HepG2 (cell line): Measurements from ENCODE around the gene AMZ1. TPM values are rescaled to one million over a fixed set of nuclear protein-coding genes. Genes with fewer than 3 reads are reported as not detected.

ENCODE experiments used
- ATAC-seq: fragments of 200-7000 bp; cut with Tn5 transposase; 3 replicates; pipeline ENCODE4 v1.9.1; 2020; ENCODE audit warnings: mild to moderate bottlenecking, moderate library complexity
- BruUV-seq: library from RNA; stranded (reverse); fragments of 400-500 nt; replicated peaks from 2 replicates; lab custom pipeline; 2021; lab: Mats Ljungman, UMichigan
- CTCF ChIA-PET: fragments of 300-600 bp; formaldehyde crosslinking; extraction: SDS; loops from one replicate; lab custom pipeline; 2021; ENCODE audit warnings: low total read pairs, inconsistent platforms, low intra/inter-chr PET ratio; lab: Yijun Ruan, JAX
- POLR2A ChIA-PET: fragments of 350-600 bp; sonication (Branson Sonifier 250); formaldehyde crosslinking; loops from one replicate; lab custom pipeline; 2020; ENCODE audit warnings: antibody characterized with exemption, inconsistent platforms; lab: Yijun Ruan, JAX
- DNase-seq: peaks from one replicate; pipeline ENCODE4 v3.0.0-alpha.2; 2015; ENCODE audit warnings: low spot score
- FAIRE-seq: peaks from 3 replicates; lab custom pipeline; 2011; peaks lifted over from hg19 to GRCh38; lab: Jason Lieb, UNC
- H2AFZ ChIP-seq: one replicate; pipeline ENCODE4 v1.6.1; 2011; ENCODE audit warnings: low read length, inconsistent platforms
- H3K27ac ChIP-seq: fragments of 300-600 bp; 3 replicates; pipeline ENCODE4 v1.8.0; 2011; ENCODE audit warnings: mixed run types, mild to moderate bottlenecking, mixed read lengths, low read length, inconsistent platforms; ENCODE audit not compliant: insufficient read depth; ENCODE audit errors: extremely low read length
- H3K27me3 ChIP-seq, 2 experiments: fragments of 200-600 bp in 1 of 2; 2 replicates in 1 of 2; 3 replicates in 1 of 2; pipeline versions ENCODE4 v1.6.0 to v1.8.0; 2011; ENCODE audit warnings: low read length in 2 of 2, mild to moderate bottlenecking in 2 of 2, moderate library complexity in 2 of 2, inconsistent platforms in 1 of 2; ENCODE audit not compliant: insufficient read depth in 2 of 2, control insufficient read depth in 1 of 2
- H3K36me3 ChIP-seq, 2 experiments: fragments of 200-600 bp in 1 of 2; replicated peaks in 1 of 2; 2 replicates in 1 of 2; 3 replicates in 1 of 2; pipeline versions ENCODE4 v1.5.1 to v1.8.0; 2011; ENCODE audit warnings: low read length in 2 of 2, inconsistent platforms in 1 of 2; ENCODE audit not compliant: insufficient read depth in 2 of 2, control insufficient read depth in 1 of 2
- H3K4me1 ChIP-seq: 2 replicates; pipeline ENCODE4 v1.5.1; 2012; ENCODE audit warnings: low read length, inconsistent platforms; ENCODE audit not compliant: insufficient read depth
- H3K4me2 ChIP-seq: 2 replicates; pipeline ENCODE4 v1.6.0; 2011; ENCODE audit warnings: low read depth, low read length, inconsistent platforms
- H3K4me3 ChIP-seq, 3 experiments: fragments of 200-600 bp in 1 of 3; sonication (generic), shearing (Covaris generic) in 1 of 3; replicated peaks in 1 of 3; 2 replicates each; pipeline ENCODE4 v1.5.1; 2011 to 2016; ENCODE audit warnings: low read length in 3 of 3, inconsistent platforms in 2 of 3, low read depth in 2 of 3, mild to moderate bottlenecking in 2 of 3, control low read depth in 1 of 3, mixed read lengths in 1 of 3; ENCODE audit not compliant: insufficient read depth in 1 of 3
- H3K79me2 ChIP-seq: one replicate; pipeline ENCODE4 v1.6.1; 2011; ENCODE audit warnings: low read length, inconsistent platforms; ENCODE audit not compliant: insufficient read depth
- H3K9ac ChIP-seq: 2 replicates; pipeline ENCODE4 v1.6.0; 2011; ENCODE audit warnings: mild to moderate bottlenecking, low read depth, low read length, inconsistent platforms; ENCODE audit not compliant: insufficient read depth
- H3K9me3 ChIP-seq: 2 replicates; pipeline ENCODE4 v1.5.1; 2012; ENCODE audit warnings: mild to moderate bottlenecking, low read length
- H4K20me1 ChIP-seq: 2 replicates; pipeline ENCODE4 v1.6.0; 2011; ENCODE audit warnings: inconsistent platforms, mild to moderate bottlenecking, low read length, moderate library complexity; ENCODE audit not compliant: insufficient read depth
- BORCS8-MEF2B ChIP-seq: sonication (generic); formaldehyde crosslinking; IDR thresholded peaks from 2 replicates; pipeline ENCODE4 v1.8.0; 2022; ENCODE audit warnings: mild to moderate bottlenecking, missing genetic modification reagents
- JUND ChIP-seq: sonication (generic); formaldehyde crosslinking; IDR thresholded peaks from 2 replicates; pipeline ENCODE4 v1.8.0; 2022; ENCODE audit warnings: mild to moderate bottlenecking, missing genetic modification reagents
- KDM4B ChIP-seq: sonication (generic); formaldehyde crosslinking; IDR thresholded peaks from 2 replicates; pipeline ENCODE4 v1.4.0; 2020; ENCODE audit warnings: missing genetic modification reagents
- RELA ChIP-seq: sonication (generic); formaldehyde crosslinking; IDR thresholded peaks from 2 replicates; pipeline ENCODE4 v1.4.0; 2020; ENCODE audit warnings: missing genetic modification reagents
- SMC3 ChIP-seq: IDR thresholded peaks from 2 replicates; pipeline ENCODE4 v1.6.1; 2011; ENCODE audit warnings: low read length, improper control_type of control experiment
- XRCC5 ChIP-seq: fragments of 200-400 bp; formaldehyde crosslinking; optimal IDR thresholded peaks from 2 replicates; pipeline ENCODE3; 2017; ENCODE audit warnings: mild to moderate bottlenecking, low read length
- ZNF17 ChIP-seq: sonication (generic); formaldehyde crosslinking; IDR thresholded peaks from 2 replicates; pipeline ENCODE4 v1.5.0; 2020; ENCODE audit warnings: mild to moderate bottlenecking, missing genetic modification reagents
- ZNF317 ChIP-seq: sonication (generic); formaldehyde crosslinking; IDR thresholded peaks from 2 replicates; pipeline ENCODE4 v1.5.0; 2020; ENCODE audit warnings: mild to moderate bottlenecking, missing genetic modification reagents
- ZNF839 ChIP-seq: sonication (generic); formaldehyde crosslinking; IDR thresholded peaks from 2 replicates; pipeline ENCODE4 v1.4.0; 2020; ENCODE audit warnings: missing genetic modification reagents, mild to moderate bottlenecking, borderline replicate concordance
- WGBS: methylation state at CpG from one replicate; pipeline ENCODE4 v1.1.6; 2017; ENCODE audit warnings: low lambda C conversion rate; 5-methylcytosine and 5-hydroxymethylcytosine counted together
- in situ Hi-C: cut with HindIII; loops from 2 replicates; pipeline ENCODE4 v1.10.0; 2017; ENCODE audit warnings: low pct_unique_long_range_greater_than_20kb; ENCODE audit not compliant: extremely low pct_ligation_motif_present
- intact Hi-C: fragments of 100-400 bp; cut with micrococcal nuclease; formaldehyde crosslinking; loops from one replicate; pipeline ENCODE4 v1.10.0; 2022; ENCODE audit not compliant: unreplicated experiment
- polyA plus RNA-seq, 8 experiments: library from polyadenylated mRNA; depleted of rRNA in 3 of 8; stranded (reverse) in 7 of 8; unstranded in 1 of 8; fragments of >200 nt; fragmentation: Illumina TruSeq in 4 of 8; extraction: Trizol in 4 of 8; gene quantifications; 2 replicates each; pipeline versions ENCODE4 v1.2.1 to v1.2.3, GENCODE V29; 2011 to 2016; ENCODE audit warnings: low read depth in 4 of 8, missing spikeins in 1 of 8, mixed read lengths in 1 of 8; ENCODE audit not compliant: insufficient read depth in 1 of 8
- total RNA-seq, 5 experiments: library from RNA; depleted of rRNA; stranded (reverse); fragments of >200 nt; fragmentation: Illumina TruSeq; extraction: Trizol; gene quantifications; 2 replicates each; pipeline ENCODE4 v1.2.3, GENCODE V29; 2016; ENCODE audit warnings: low read depth in 1 of 5
- TF ChIP-seq, protein P1 (sequence below): sonication (generic); formaldehyde crosslinking; IDR thresholded peaks from 2 replicates; pipeline ENCODE4 v1.5.1; 2020; ENCODE audit warnings: missing genetic modification reagents, mild to moderate bottlenecking, borderline replicate concordance
- TF ChIP-seq, protein P2 (sequence below): sonication (generic); formaldehyde crosslinking; IDR thresholded peaks from 2 replicates; pipeline ENCODE4; 2020; ENCODE audit warnings: missing genetic modification reagents, mild to moderate bottlenecking, borderline replicate concordance
- TF ChIP-seq, protein P3 (sequence below): sonication (generic); formaldehyde crosslinking; IDR thresholded peaks from 2 replicates; pipeline ENCODE4 v1.5.0; 2020; ENCODE audit warnings: missing genetic modification reagents
- TF ChIP-seq, protein P4 (sequence below): sonication (generic); formaldehyde crosslinking; IDR thresholded peaks from 2 replicates; pipeline ENCODE4 v1.8.1; 2023; ENCODE audit warnings: mild to moderate bottlenecking, missing genetic modification reagents

The AMZ1 gene
- total and polyA plus RNA-seq, 2 of the 13 experiments (the other 11 are each of a cell fraction or from before 2014, with no cell fraction given), result 0.03 TPM; not detected in 1

DNA sequence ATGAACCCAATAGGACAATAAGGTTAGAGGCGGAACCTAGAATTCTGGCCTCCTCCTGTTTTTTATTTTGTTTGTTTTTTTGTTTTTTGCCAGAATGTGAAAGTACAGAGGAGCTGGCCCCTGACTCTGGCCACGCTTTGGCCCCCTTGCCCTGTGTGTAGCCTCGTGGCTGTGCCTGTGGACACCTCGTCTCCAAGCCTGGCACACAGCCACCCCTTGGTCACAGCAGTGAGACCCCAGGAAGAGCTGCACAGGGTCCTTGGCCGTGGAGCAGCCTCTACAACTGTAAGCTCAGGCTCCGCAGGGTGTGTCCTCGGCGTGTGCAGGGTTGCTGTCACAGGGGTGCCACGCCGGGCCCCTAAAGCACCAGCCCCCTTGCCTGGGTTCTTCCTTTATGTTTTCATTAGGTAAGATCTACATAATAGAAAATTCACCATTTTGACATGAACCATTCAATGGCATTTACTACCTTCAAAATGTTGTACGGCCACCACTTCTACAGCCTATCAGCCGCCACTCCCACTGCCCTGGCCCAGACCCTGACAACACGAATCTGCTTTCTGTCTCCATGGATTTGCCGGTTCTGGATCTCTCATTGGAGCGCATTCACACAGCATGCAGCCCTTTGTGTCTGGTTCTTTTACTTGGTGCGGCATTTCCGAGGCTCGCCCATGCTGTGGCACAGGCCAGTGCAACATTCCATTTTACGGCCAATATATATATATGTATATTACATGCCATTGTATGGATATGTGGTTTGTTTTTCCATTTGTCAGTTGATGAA lies 51.0 kb downstream of the AMZ1 start:
- no peak overlapping the region for H3K27ac ChIP-seq
- no peaks in the 10 kb centered on the region for H3K27me3 ChIP-seq
- TF ChIP-seq SMC3 (no peak), ZNF317 (CRISPR knock-in tag) (no peak), XRCC5 (no peak), KDM4B (CRISPR knock-in tag) (no peak), RELA (CRISPR knock-in tag) (no peak), BORCS8-MEF2B (CRISPR knock-in tag) (no peak), JUND (CRISPR knock-in tag) (no peak), ZNF839 (CRISPR knock-in tag) (no peak), ZNF17 (CRISPR knock-in tag) (no peak)
- TF ChIP-seq, protein P1, sequence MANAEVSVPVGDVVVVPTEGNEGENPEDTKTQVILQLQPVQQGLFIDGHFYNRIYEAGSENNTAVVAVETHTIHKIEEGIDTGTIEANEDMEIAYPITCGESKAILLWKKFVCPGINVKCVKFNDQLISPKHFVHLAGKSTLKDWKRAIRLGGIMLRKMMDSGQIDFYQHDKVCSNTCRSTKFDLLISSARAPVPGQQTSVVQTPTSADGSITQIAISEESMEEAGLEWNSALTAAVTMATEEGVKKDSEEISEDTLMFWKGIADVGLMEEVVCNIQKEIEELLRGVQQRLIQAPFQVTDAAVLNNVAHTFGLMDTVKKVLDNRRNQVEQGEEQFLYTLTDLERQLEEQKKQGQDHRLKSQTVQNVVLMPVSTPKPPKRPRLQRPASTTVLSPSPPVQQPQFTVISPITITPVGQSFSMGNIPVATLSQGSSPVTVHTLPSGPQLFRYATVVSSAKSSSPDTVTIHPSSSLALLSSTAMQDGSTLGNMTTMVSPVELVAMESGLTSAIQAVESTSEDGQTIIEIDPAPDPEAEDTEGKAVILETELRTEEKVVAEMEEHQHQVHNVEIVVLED (CRISPR knock-in tag), result no peak
- TF ChIP-seq, protein P2, sequence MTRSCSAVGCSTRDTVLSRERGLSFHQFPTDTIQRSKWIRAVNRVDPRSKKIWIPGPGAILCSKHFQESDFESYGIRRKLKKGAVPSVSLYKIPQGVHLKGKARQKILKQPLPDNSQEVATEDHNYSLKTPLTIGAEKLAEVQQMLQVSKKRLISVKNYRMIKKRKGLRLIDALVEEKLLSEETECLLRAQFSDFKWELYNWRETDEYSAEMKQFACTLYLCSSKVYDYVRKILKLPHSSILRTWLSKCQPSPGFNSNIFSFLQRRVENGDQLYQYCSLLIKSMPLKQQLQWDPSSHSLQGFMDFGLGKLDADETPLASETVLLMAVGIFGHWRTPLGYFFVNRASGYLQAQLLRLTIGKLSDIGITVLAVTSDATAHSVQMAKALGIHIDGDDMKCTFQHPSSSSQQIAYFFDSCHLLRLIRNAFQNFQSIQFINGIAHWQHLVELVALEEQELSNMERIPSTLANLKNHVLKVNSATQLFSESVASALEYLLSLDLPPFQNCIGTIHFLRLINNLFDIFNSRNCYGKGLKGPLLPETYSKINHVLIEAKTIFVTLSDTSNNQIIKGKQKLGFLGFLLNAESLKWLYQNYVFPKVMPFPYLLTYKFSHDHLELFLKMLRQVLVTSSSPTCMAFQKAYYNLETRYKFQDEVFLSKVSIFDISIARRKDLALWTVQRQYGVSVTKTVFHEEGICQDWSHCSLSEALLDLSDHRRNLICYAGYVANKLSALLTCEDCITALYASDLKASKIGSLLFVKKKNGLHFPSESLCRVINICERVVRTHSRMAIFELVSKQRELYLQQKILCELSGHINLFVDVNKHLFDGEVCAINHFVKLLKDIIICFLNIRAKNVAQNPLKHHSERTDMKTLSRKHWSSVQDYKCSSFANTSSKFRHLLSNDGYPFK (CRISPR knock-in tag), result no peak
- TF ChIP-seq, protein P3, sequence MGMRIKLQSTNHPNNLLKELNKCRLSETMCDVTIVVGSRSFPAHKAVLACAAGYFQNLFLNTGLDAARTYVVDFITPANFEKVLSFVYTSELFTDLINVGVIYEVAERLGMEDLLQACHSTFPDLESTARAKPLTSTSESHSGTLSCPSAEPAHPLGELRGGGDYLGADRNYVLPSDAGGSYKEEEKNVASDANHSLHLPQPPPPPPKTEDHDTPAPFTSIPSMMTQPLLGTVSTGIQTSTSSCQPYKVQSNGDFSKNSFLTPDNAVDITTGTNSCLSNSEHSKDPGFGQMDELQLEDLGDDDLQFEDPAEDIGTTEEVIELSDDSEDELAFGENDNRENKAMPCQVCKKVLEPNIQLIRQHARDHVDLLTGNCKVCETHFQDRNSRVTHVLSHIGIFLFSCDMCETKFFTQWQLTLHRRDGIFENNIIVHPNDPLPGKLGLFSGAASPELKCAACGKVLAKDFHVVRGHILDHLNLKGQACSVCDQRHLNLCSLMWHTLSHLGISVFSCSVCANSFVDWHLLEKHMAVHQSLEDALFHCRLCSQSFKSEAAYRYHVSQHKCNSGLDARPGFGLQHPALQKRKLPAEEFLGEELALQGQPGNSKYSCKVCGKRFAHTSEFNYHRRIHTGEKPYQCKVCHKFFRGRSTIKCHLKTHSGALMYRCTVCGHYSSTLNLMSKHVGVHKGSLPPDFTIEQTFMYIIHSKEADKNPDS (CRISPR knock-in tag), result no peak
- TF ChIP-seq, protein P4, sequence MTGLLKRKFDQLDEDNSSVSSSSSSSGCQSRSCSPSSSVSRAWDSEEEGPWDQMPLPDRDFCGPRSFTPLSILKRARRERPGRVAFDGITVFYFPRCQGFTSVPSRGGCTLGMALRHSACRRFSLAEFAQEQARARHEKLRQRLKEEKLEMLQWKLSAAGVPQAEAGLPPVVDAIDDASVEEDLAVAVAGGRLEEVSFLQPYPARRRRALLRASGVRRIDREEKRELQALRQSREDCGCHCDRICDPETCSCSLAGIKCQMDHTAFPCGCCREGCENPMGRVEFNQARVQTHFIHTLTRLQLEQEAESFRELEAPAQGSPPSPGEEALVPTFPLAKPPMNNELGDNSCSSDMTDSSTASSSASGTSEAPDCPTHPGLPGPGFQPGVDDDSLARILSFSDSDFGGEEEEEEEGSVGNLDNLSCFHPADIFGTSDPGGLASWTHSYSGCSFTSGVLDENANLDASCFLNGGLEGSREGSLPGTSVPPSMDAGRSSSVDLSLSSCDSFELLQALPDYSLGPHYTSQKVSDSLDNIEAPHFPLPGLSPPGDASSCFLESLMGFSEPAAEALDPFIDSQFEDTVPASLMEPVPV (CRISPR knock-in tag), result no peak
- WGBS, result 96% methylated on average over 16 of the region's 19 CpGs
- peaks cover 4% of the 10 kb centered on the region for H3K79me2 ChIP-seq
- DNase-seq (no peak), FAIRE-seq (no peak), ATAC-seq (no peak)
- intact Hi-C loops (no loop called here), in situ Hi-C loops (no loop called here)
- peaks cover 2 to 17% of the 10 kb centered on the region in 2 experiments; a peak in 2 of 5 replicates for H3K36me3 ChIP-seq
- BruUV-seq, result no TSS peak
- H2AFZ ChIP-seq, result no peak overlapping the region
- ChIA-PET POLR2A (no interaction called here), CTCF (no interaction called here)
- no peak overlapping the region for H3K9ac ChIP-seq
- no peak overlapping the region for H3K4me2 ChIP-seq
- H3K4me3 ChIP-seq, result no peak overlapping the region
- H3K4me1 ChIP-seq, result no peaks in the 10 kb centered on the region
- H4K20me1 ChIP-seq, result no peaks in the 10 kb centered on the region; the same call in 1 of the 2 replicates
- H3K9me3 ChIP-seq, result no peaks in the 10 kb centered on the region
